UCSD-AML1 (cell line): ENCODE results near the gene OXSR1.
"Not testable (repeated sequence)": the region's sequence is repeated elsewhere in the genome, so short reads cannot be mapped to it uniquely, and the experiment has no call there.

Experiments
- DNase-seq: peaks from one replicate; lab custom pipeline; 2025; ENCODE audit not compliant: unreplicated experiment; lab: John Stamatoyannopoulos, UW

Gene OXSR1

GRCh38 chr3:38219609-38220197 lies 54.4 kb downstream of the OXSR1 start:
- DNase-seq, result no peak

GRCh38 chr3:38221005-38221404 lies 55.7 kb downstream of the OXSR1 start:
- no peak for DNase-seq

- DNase-seq, result no peak
These were observed 56.8 kb downstream of the OXSR1 start for GRCh38 chr3:38222032-38222634.

GRCh38 chr3:38224357-38224756 lies 59.0 kb downstream of the OXSR1 start:
- DNase-seq, result no peak

- no peak for DNase-seq
These were observed 60.9 kb downstream of the OXSR1 start for GRCh38 chr3:38226273-38226672.

- no peak for DNase-seq
These were observed 62.7 kb downstream of the OXSR1 start for GRCh38 chr3:38227989-38228388.

- no peak for DNase-seq
These were observed 63.7 kb downstream of the OXSR1 start for GRCh38 chr3:38229036-38229435.

- no peak for DNase-seq
These were observed 67.4 kb downstream of the OXSR1 start for GRCh38 chr3:38232701-38233100.

GRCh38 chr3:38235466-38235865 lies 70.1 kb downstream of the OXSR1 start:
- no peak for DNase-seq

- DNase-seq, result no peak
These were observed 73.2 kb downstream of the OXSR1 start for GRCh38 chr3:38238416-38239008.

GRCh38 chr3:38242812-38243211 lies 77.5 kb downstream of the OXSR1 start:
- DNase-seq, result not testable (repeated sequence)

- no peak for DNase-seq
These were observed 80.6 kb downstream of the OXSR1 start for GRCh38 chr3:38245930-38246329.

GRCh38 chr3:38247366-38248035 lies 82.2 kb downstream of the OXSR1 start:
- no peak for DNase-seq

GRCh38 chr3:38250198-38250597 lies 84.9 kb downstream of the OXSR1 start:
- DNase-seq, result no peak

GRCh38 chr3:38251197-38251596 lies 85.9 kb downstream of the OXSR1 start:
- DNase-seq, result no peak

- DNase-seq, result no peak
These were observed 88.4 kb downstream of the OXSR1 start for GRCh38 chr3:38253704-38254103.

- no peak for DNase-seq
These were observed 89.5 kb downstream of the OXSR1 start for GRCh38 chr3:38254872-38255271.

- DNase-seq, result no peak
These were observed 90.3 kb downstream of the OXSR1 start for GRCh38 chr3:38255627-38256026.

- DNase-seq, result no peak
These were observed 92.2 kb downstream of the OXSR1 start for GRCh38 chr3:38257583-38257982.

- DNase-seq, result no peak
These were observed 95.1 kb downstream of the OXSR1 start for GRCh38 chr3:38260474-38260873.

GRCh38 chr3:38264353-38264771 lies 99.0 kb downstream of the OXSR1 start:
- DNase-seq, result no peak

GRCh38 chr3:38264779-38265178 lies 99.4 kb downstream of the OXSR1 start:
- no peak for DNase-seq
